GM12864 (cell line): ENCODE results near the gene THOC6.

Experiments
- DNase-seq: peaks from one replicate; pipeline ENCODE4 v3.0.0-alpha.2; 2011; ENCODE audit warnings: low read depth
- H3K4me3 ChIP-seq: 2 replicates; pipeline ENCODE4 v1.5.1; 2011; ENCODE audit warnings: mild to moderate bottlenecking, low read depth, low read length, control low read depth
- CTCF ChIP-seq: IDR thresholded peaks from 2 replicates; pipeline ENCODE4 v1.5.1; 2011; ENCODE audit warnings: low read depth, mild to moderate bottlenecking, moderate library complexity, low read length, control low read depth, inconsistent platforms; ENCODE audit errors: missing control alignments

THOC6 gene

GRCh38 chr16:2991566-2992261, 32.1 kb upstream of the THOC6 start:
- no peak for DNase-seq
- H3K4me3 ChIP-seq, result no peak overlapping the region
- no peak for TF ChIP-seq CTCF

GRCh38 chr16:2992383-2993081, 31.3 kb upstream of the THOC6 start:
- TF ChIP-seq CTCF, result no peak
- DNase-seq, result no peak
- H3K4me3 ChIP-seq, result no peak overlapping the region

GRCh38 chr16:2996298-2996697, 27.5 kb upstream of the THOC6 start:
- TF ChIP-seq CTCF, result no peak
- DNase-seq, result no peak
- H3K4me3 ChIP-seq, result no peak overlapping the region

GRCh38 chr16:2999929-3000328, 23.9 kb upstream of the THOC6 start:
- DNase-seq, result no peak
- TF ChIP-seq CTCF, result no peak
- no peak overlapping the region for H3K4me3 ChIP-seq

- DNase-seq, result no peak
- no peak overlapping the region for H3K4me3 ChIP-seq
- no peak for TF ChIP-seq CTCF
Observed at GRCh38 chr16:3000540-3000939, 23.3 kb upstream of the THOC6 start.

- TF ChIP-seq CTCF, result no peak
- DNase-seq, result no peak
Observed at GRCh38 chr16:3001316-3001715, 22.5 kb upstream of the THOC6 start.

More at GRCh38 chr16:3001316-3001715, 22.5 kb upstream of the THOC6 start:
- no peak overlapping the region for H3K4me3 ChIP-seq
